Measurements from ENCODE around the gene TMEM169.

TMEM169 gene

DNA sequence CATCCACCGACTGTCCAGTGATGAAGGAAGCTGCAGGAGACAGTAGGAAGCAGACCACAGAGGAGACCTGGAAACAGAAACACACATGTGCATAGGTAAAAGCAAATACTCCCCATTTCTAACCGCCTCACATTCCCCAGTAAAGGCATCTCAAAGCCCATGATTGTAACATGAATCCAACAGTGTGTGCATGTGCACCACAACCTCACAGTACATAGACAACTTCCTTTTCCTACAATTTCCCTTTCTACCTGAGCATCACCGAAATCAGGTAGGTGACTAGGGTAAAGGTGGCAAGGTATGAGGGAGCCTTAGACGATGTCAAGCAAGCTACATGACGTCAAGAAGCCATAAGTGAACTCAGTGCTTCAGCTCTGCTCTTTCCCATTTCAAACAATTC, 37.8 kb upstream of the TMEM169 start:
- no peak overlapping the region for H3K4me3 ChIP-seq (replicated peaks; ENCODE audit: low read depth, low read length)
- TF ChIP-seq, protein P1, sequence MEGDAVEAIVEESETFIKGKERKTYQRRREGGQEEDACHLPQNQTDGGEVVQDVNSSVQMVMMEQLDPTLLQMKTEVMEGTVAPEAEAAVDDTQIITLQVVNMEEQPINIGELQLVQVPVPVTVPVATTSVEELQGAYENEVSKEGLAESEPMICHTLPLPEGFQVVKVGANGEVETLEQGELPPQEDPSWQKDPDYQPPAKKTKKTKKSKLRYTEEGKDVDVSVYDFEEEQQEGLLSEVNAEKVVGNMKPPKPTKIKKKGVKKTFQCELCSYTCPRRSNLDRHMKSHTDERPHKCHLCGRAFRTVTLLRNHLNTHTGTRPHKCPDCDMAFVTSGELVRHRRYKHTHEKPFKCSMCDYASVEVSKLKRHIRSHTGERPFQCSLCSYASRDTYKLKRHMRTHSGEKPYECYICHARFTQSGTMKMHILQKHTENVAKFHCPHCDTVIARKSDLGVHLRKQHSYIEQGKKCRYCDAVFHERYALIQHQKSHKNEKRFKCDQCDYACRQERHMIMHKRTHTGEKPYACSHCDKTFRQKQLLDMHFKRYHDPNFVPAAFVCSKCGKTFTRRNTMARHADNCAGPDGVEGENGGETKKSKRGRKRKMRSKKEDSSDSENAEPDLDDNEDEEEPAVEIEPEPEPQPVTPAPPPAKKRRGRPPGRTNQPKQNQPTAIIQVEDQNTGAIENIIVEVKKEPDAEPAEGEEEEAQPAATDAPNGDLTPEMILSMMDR (IDR thresholded peaks at IDR 0.05; ENCODE audit: low read depth, low read length, missing control alignments) = no peak
- no peak for DNase-seq (ENCODE audit: extremely low read depth, low read depth)

DNA sequence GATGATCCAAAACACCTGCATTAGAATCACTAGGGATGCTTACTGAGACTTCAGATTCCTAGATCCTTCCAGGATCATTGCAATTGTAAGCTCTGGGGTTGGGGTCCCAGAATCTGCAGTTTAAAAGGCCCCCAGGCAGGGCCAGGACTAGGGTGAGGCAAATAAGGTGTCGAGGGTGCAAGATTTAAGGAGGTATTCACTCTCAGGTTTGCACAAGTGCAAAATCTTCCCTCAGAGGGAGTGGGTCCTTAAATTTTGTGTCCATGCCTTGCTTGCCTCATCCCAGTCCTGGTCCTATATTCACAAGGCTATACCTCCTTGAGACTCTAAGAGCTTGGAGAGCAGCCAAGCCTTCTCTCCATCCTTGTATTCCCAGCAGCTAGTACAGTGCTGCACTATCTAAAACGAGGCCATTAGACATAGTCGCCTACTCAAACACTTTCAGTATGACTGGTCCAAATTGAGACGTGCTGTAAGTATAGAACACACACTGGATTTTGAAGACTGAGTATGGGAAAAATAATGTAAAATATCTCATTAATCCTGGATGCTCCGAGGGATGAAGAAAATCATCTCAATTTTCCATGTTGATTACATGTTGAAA, 36.7 kb upstream of the TMEM169 start:
- TF ChIP-seq, protein P1 (IDR thresholded peaks at IDR 0.05; ENCODE audit: low read depth, low read length, missing control alignments) = no peak
- no peak for DNase-seq (ENCODE audit: extremely low read depth, low read depth)
- no peak overlapping the region for H3K4me3 ChIP-seq (replicated peaks; ENCODE audit: low read depth, low read length)

- no peak for DNase-seq (ENCODE audit: extremely low read depth, low read depth)
- TF ChIP-seq, protein P1 (IDR thresholded peaks at IDR 0.05; ENCODE audit: low read depth, low read length, missing control alignments) = no peak
- H3K4me3 ChIP-seq (replicated peaks; ENCODE audit: low read depth, low read length) = no peak overlapping the region
Measured at GRCh38 chr2:216047397-216047796, 34.3 kb upstream of the TMEM169 start.

- no peak overlapping the region for H3K4me3 ChIP-seq (replicated peaks; ENCODE audit: low read depth, low read length)
- TF ChIP-seq, protein P1 (IDR thresholded peaks at IDR 0.05; ENCODE audit: low read depth, low read length, missing control alignments) = no peak
- DNase-seq (ENCODE audit: extremely low read depth, low read depth) = no peak
Measured at GRCh38 chr2:216049452-216049851, 32.3 kb upstream of the TMEM169 start.

DNA sequence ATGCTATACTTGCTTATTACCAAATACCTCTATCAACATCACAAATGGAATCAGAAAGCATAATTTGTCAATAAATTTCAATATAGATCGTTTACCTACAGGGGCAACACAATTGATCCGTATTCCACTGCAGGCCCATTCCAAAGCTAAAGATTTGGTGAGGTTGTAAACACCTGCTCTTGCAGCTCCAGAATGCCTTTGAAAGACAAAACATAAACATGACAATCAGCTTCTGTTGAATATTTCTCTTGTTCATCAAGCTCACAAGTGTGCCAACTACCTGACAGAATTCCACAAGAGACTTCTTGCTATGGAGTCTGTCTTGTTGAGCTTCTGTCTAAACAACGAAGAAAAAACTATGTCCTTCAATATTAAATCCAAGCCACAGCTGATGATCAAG, 30.4 kb upstream of the TMEM169 start:
- DNase-seq (ENCODE audit: extremely low read depth, low read depth) = no peak
- H3K4me3 ChIP-seq (replicated peaks; ENCODE audit: low read depth, low read length) = no peak overlapping the region
- TF ChIP-seq, protein P1 (IDR thresholded peaks at IDR 0.05; ENCODE audit: low read depth, low read length, missing control alignments) = no peak

GRCh38 chr2:216052420-216052819, 29.3 kb upstream of the TMEM169 start:
- no peak overlapping the region for H3K4me3 ChIP-seq (replicated peaks; ENCODE audit: low read depth, low read length)
- no peak for DNase-seq (ENCODE audit: extremely low read depth, low read depth)
- TF ChIP-seq, protein P1 (IDR thresholded peaks at IDR 0.05; ENCODE audit: low read depth, low read length, missing control alignments) = no peak

DNA sequence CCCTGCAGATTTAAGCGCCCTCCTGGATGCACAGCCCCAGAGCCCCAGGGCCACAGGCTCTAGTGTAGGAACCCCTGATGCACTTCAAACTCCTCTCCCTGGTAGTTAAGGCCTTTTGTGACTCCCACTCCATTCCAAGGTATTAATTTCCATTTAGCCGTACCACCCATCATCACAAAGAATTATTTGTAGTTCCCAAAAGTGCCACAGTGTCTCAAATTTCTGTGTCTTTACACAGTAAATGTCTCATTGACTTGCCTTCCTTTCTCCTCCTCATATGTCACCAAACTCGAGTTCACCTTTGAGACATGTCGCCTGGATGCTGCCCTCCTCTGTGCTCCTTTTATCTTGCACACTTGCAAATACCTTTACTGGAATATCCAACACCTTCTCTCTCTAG, 26.0 kb upstream of the TMEM169 start:
- TF ChIP-seq, protein P1 (IDR thresholded peaks at IDR 0.05; ENCODE audit: low read depth, low read length, missing control alignments) = no peak
- no peak for DNase-seq (ENCODE audit: extremely low read depth, low read depth)
- H3K4me3 ChIP-seq (replicated peaks; ENCODE audit: low read depth, low read length) = no peak overlapping the region
